Measurements from ENCODE around the gene GFER.

GRCh38 chr16:1959269-1960039 is 24.5 kb upstream of the GFER start, which contains the start of gene NDUFB10:
- TF ChIP-seq TOX (CRISPR knock-in tag; IDR thresholded peaks at IDR 0.05; ENCODE audit: borderline replicate concordance) (no peak), CSDC2 (CRISPR knock-in tag; IDR thresholded peaks at IDR 0.05) (no peak), GLIS3 (CRISPR knock-in tag; IDR thresholded peaks at IDR 0.05) (no peak), RARB (CRISPR knock-in tag; IDR thresholded peaks at IDR 0.05) (no peak), CSRNP3 (CRISPR knock-in tag; IDR thresholded peaks at IDR 0.05) (no peak), ZFP3 (CRISPR knock-in tag; IDR thresholded peaks at IDR 0.05) (no peak), ZC3H10 (CRISPR knock-in tag; IDR thresholded peaks at IDR 0.05) (no peak), BACH2 (CRISPR knock-in tag; IDR thresholded peaks at IDR 0.05; ENCODE audit: borderline replicate concordance) (no peak), ESRRG (CRISPR knock-in tag; IDR thresholded peaks at IDR 0.05) (no peak)

Data from SK-N-SH treated with all-trans-retinoic acid at 6 μM for 48 hours (cell line).